HEK293 (cell line): ENCODE results near the gene TGFB1.

Source experiments
- CTCF ChIA-PET: fragments of 350-600 bp; formaldehyde crosslinking; extraction: SDS; loops from one replicate; lab custom pipeline; 2021; ENCODE audit warnings: antibody characterized with exemption; lab: Yijun Ruan, JAX
- POLR2A ChIA-PET: fragments of 300-600 bp; formaldehyde crosslinking; extraction: SDS; loops from one replicate; lab custom pipeline; 2020; ENCODE audit warnings: antibody characterized with exemption, inconsistent platforms; lab: Yijun Ruan, JAX
- H3K27ac ChIP-seq: fragments of 200-500 bp; sonication (Bioruptor generic); 2 replicates; pipeline ENCODE4 v1.5.1; 2014; ENCODE audit warnings: low read depth, low read length, control low read depth, inconsistent platforms; ENCODE audit errors: extremely low read depth
- H3K36me3 ChIP-seq, 2 experiments: fragments of 200-500 bp in 1 of 2; sonication (Bioruptor generic) in 1 of 2; 1 replicate in 1 of 2; 2 replicates in 1 of 2; pipeline ENCODE4 v1.5.1; 2014 to 2017; ENCODE audit warnings: inconsistent platforms in 2 of 2, low read length in 2 of 2; ENCODE audit not compliant: control insufficient read depth in 2 of 2, insufficient read depth in 1 of 2
- H3K4me1 ChIP-seq: fragments of 200-500 bp; sonication (Bioruptor generic); 2 replicates; pipeline ENCODE4 v1.5.1; 2014; ENCODE audit warnings: mild to moderate bottlenecking, low read length, inconsistent platforms; ENCODE audit not compliant: control insufficient read depth, insufficient read depth
- H3K4me3 ChIP-seq: 2 replicates; pipeline ENCODE4 v1.5.1; 2011; ENCODE audit warnings: low read depth, mild to moderate bottlenecking, control low read depth, low read length, moderate library complexity
- H3K9me3 ChIP-seq: fragments of 200-500 bp; sonication (Bioruptor generic); 2 replicates; pipeline ENCODE4 v1.5.1; 2014; ENCODE audit warnings: low read depth, low read length, inconsistent platforms; ENCODE audit not compliant: control insufficient read depth, insufficient read depth
- BCL6B ChIP-seq: fragments of 450-650 bp; formaldehyde crosslinking; IDR thresholded peaks from 2 replicates; pipeline ENCODE4 v1.5.1; 2017; ENCODE audit warnings: missing biosample characterization, missing genetic modification characterization
- KLF1 ChIP-seq: fragments of 450-650 bp; formaldehyde crosslinking; IDR thresholded peaks from 2 replicates; pipeline ENCODE4 v1.5.1; 2016; ENCODE audit warnings: missing biosample characterization, missing genetic modification characterization
- MYNN ChIP-seq: fragments of 450-650 bp; formaldehyde crosslinking; IDR thresholded peaks from 2 replicates; pipeline ENCODE4 v1.5.1; 2016; ENCODE audit warnings: missing biosample characterization, missing genetic modification characterization, borderline replicate concordance
- ZBTB10 ChIP-seq: fragments of 450-650 bp; formaldehyde crosslinking; IDR thresholded peaks from 2 replicates; pipeline ENCODE4 v1.5.1; 2016; ENCODE audit warnings: missing biosample characterization, missing genetic modification characterization
- ZBTB48 ChIP-seq: fragments of 450-650 bp; formaldehyde crosslinking; IDR thresholded peaks from 2 replicates; pipeline ENCODE4 v1.5.1; 2016; ENCODE audit warnings: missing biosample characterization, missing genetic modification characterization
- ZBTB7A ChIP-seq: fragments of 450-650 bp; formaldehyde crosslinking; IDR thresholded peaks from 2 replicates; pipeline ENCODE4 v1.5.1; 2016; ENCODE audit warnings: low read depth, missing biosample characterization, missing genetic modification characterization
- ZBTB8A ChIP-seq: fragments of 450-650 bp; formaldehyde crosslinking; IDR thresholded peaks from 2 replicates; pipeline ENCODE4 v1.5.1; 2016; ENCODE audit warnings: missing biosample characterization, missing genetic modification characterization
- ZNF184 ChIP-seq: fragments of 450-650 bp; IDR thresholded peaks from 2 replicates; pipeline ENCODE4 v1.5.1; 2018; ENCODE audit warnings: missing biosample characterization, mild to moderate bottlenecking, missing genetic modification characterization
- ZNF335 ChIP-seq: fragments of 450-650 bp; formaldehyde crosslinking; conservative IDR thresholded peaks from 2 replicates; pipeline ENCODE4 v1.5.1; 2016; ENCODE audit warnings: missing biosample characterization, missing genetic modification characterization
- ZNF366 ChIP-seq: fragments of 450-650 bp; formaldehyde crosslinking; conservative IDR thresholded peaks from 2 replicates; pipeline ENCODE4 v1.5.1; 2016; ENCODE audit warnings: missing biosample characterization, missing genetic modification characterization
- ZNF391 ChIP-seq: fragments of 450-650 bp; formaldehyde crosslinking; IDR thresholded peaks from 2 replicates; pipeline ENCODE4 v1.5.1; 2016; ENCODE audit warnings: low read depth, missing biosample characterization, missing genetic modification characterization, borderline replicate concordance
- ZNF596 ChIP-seq: fragments of 450-650 bp; IDR thresholded peaks from 2 replicates; pipeline ENCODE4 v1.5.0; 2018; ENCODE audit warnings: missing biosample characterization, mild to moderate bottlenecking, missing genetic modification characterization, moderate library complexity
- ZNF747 ChIP-seq: fragments of 450-650 bp; formaldehyde crosslinking; IDR thresholded peaks from 2 replicates; pipeline ENCODE4 v1.5.1; 2016; ENCODE audit warnings: missing biosample characterization, missing genetic modification characterization
- ZNF76 ChIP-seq: fragments of 450-650 bp; formaldehyde crosslinking; IDR thresholded peaks from 2 replicates; pipeline ENCODE4; 2016; ENCODE audit warnings: low read depth, missing biosample characterization, missing genetic modification characterization, borderline replicate concordance
- TF ChIP-seq, protein P1 (sequence below): fragments of 450-650 bp; formaldehyde crosslinking; IDR thresholded peaks from 2 replicates; pipeline ENCODE4 v1.5.1; 2016; ENCODE audit warnings: missing biosample characterization, missing genetic modification characterization
- TF ChIP-seq, protein P2 (sequence below): fragments of 450-650 bp; formaldehyde crosslinking; IDR thresholded peaks from 2 replicates; pipeline ENCODE4 v1.5.0; 2017; ENCODE audit warnings: missing biosample characterization, missing genetic modification characterization, borderline replicate concordance
- TF ChIP-seq, protein P3 (sequence below): fragments of 450-650 bp; formaldehyde crosslinking; IDR thresholded peaks from 2 replicates; pipeline ENCODE4 v1.5.1; 2016; ENCODE audit warnings: missing biosample characterization, missing genetic modification characterization
- TF ChIP-seq, protein P4 (sequence below): fragments of 450-650 bp; formaldehyde crosslinking; IDR thresholded peaks from 2 replicates; pipeline ENCODE4 v1.5.1; 2016; ENCODE audit warnings: missing biosample characterization, missing genetic modification characterization

The TGFB1 gene

GRCh38 chr19:41357746-41358145 lies 4.0 kb upstream of the TGFB1 start:
- H3K4me1 ChIP-seq = peaks cover 5% of the 10 kb centered on the region; the same call in 1 of the 2 replicates
- no peak for TF ChIP-seq ZNF366 (tag by site-specific recombination)
- no peak for TF ChIP-seq ZNF335 (tag by site-specific recombination)
- TF ChIP-seq, protein P1, sequence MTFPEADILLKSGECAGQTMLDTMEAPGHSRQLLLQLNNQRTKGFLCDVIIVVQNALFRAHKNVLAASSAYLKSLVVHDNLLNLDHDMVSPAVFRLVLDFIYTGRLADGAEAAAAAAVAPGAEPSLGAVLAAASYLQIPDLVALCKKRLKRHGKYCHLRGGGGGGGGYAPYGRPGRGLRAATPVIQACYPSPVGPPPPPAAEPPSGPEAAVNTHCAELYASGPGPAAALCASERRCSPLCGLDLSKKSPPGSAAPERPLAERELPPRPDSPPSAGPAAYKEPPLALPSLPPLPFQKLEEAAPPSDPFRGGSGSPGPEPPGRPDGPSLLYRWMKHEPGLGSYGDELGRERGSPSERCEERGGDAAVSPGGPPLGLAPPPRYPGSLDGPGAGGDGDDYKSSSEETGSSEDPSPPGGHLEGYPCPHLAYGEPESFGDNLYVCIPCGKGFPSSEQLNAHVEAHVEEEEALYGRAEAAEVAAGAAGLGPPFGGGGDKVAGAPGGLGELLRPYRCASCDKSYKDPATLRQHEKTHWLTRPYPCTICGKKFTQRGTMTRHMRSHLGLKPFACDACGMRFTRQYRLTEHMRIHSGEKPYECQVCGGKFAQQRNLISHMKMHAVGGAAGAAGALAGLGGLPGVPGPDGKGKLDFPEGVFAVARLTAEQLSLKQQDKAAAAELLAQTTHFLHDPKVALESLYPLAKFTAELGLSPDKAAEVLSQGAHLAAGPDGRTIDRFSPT (tag by site-specific recombination) = no peak
- TF ChIP-seq ZBTB48 (tag by site-specific recombination) = no peak
- TF ChIP-seq, protein P2, sequence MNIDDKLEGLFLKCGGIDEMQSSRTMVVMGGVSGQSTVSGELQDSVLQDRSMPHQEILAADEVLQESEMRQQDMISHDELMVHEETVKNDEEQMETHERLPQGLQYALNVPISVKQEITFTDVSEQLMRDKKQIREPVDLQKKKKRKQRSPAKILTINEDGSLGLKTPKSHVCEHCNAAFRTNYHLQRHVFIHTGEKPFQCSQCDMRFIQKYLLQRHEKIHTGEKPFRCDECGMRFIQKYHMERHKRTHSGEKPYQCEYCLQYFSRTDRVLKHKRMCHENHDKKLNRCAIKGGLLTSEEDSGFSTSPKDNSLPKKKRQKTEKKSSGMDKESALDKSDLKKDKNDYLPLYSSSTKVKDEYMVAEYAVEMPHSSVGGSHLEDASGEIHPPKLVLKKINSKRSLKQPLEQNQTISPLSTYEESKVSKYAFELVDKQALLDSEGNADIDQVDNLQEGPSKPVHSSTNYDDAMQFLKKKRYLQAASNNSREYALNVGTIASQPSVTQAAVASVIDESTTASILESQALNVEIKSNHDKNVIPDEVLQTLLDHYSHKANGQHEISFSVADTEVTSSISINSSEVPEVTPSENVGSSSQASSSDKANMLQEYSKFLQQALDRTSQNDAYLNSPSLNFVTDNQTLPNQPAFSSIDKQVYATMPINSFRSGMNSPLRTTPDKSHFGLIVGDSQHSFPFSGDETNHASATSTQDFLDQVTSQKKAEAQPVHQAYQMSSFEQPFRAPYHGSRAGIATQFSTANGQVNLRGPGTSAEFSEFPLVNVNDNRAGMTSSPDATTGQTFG (tag by site-specific recombination) = no peak
- TF ChIP-seq KLF1 (tag by site-specific recombination) = no peak
- no peak for TF ChIP-seq ZNF747 (tag by site-specific recombination)
- TF ChIP-seq ZBTB10 (tag by site-specific recombination) = no peak
- TF ChIP-seq BCL6B (tag by site-specific recombination) = no peak
- no peak for TF ChIP-seq MYNN (tag by site-specific recombination)
- TF ChIP-seq ZNF391 = no peak
- TF ChIP-seq ZNF596 (tag by site-specific recombination) = no peak
- TF ChIP-seq, protein P3, sequence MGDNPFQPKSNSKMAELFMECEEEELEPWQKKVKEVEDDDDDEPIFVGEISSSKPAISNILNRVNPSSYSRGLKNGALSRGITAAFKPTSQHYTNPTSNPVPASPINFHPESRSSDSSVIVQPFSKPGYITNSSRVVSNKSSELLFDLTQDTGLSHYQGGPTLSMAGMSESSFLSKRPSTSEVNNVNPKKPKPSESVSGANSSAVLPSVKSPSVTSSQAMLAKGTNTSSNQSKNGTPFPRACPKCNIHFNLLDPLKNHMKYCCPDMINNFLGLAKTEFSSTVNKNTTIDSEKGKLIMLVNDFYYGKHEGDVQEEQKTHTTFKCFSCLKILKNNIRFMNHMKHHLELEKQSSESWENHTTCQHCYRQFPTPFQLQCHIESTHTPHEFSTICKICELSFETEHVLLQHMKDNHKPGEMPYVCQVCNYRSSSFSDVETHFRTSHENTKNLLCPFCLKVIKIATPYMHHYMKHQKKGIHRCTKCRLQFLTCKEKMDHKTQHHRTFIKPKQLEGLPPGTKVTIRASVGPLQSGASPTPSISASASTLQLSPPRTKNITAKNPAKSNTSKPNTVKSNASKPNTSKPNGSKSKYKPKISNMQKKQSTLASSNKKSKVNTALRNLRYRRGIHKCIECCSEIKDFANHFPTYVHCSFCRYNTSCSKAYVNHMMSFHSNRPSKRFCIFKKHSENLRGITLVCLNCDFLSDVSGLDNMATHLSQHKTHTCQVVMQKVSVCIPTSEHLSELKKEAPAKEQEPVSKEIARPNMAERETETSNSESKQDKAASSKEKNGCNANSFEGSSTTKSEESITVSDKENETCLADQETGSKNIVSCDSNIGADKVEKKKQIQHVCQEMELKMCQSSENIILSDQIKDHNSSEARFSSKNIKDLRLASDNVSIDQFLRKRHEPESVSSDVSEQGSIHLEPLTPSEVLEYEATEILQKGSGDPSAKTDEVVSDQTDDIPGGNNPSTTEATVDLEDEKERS (tag by site-specific recombination) = no peak
- TF ChIP-seq ZNF76 = no peak
- TF ChIP-seq, protein P4, sequence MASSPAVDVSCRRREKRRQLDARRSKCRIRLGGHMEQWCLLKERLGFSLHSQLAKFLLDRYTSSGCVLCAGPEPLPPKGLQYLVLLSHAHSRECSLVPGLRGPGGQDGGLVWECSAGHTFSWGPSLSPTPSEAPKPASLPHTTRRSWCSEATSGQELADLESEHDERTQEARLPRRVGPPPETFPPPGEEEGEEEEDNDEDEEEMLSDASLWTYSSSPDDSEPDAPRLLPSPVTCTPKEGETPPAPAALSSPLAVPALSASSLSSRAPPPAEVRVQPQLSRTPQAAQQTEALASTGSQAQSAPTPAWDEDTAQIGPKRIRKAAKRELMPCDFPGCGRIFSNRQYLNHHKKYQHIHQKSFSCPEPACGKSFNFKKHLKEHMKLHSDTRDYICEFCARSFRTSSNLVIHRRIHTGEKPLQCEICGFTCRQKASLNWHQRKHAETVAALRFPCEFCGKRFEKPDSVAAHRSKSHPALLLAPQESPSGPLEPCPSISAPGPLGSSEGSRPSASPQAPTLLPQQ (tag by site-specific recombination) = no peak
- TF ChIP-seq ZNF184 (tag by site-specific recombination) = no peak
- no peak for TF ChIP-seq ZBTB8A (tag by site-specific recombination)
- no peak for TF ChIP-seq ZBTB7A (tag by site-specific recombination)
- H3K36me3 ChIP-seq = no peaks in the 10 kb centered on the region
- no peak overlapping the region for H3K4me3 ChIP-seq
- ChIA-PET CTCF (interaction anchor here (0.8 to 2.2 kb wide), 3 partner anchors 12 to 213 kb away, joined by 3 to 8 read pairs (median 4); no protein-coding TSS in a partner anchor), POLR2A (no interaction called here)
- no peaks in the 10 kb centered on the region for H3K9me3 ChIP-seq
- H3K27ac ChIP-seq = no peak overlapping the region
